ENCODE results near the gene PECR.

The PECR gene

DNA sequence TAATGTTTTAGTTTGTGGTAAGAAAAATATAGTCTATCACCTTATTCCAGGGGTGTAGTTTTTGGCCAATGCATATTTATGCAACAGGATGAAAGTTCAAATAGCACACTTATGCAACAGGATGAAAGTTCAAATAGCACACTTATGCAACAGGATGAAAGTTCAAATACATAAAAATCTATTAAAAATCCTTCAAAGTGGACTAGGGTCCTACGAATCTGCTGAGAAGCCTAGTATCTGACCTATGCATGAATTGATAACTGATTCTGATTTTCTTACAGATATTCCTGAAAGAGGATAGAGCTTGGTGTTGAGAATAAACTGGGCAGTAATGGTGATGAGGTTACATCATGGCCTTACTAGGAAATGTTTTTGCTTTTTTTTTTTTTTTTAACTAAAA, 2.8 kb downstream of the PECR start:
- Histone ChIP-seq H3K4me3 (ENCODE audit: low read length) (no peak overlapping the region), H3K4me2 (ENCODE audit: low read depth, low read length) (no peak overlapping the region), H3K9me2 (replicated peaks; ENCODE audit: insufficient read depth, low read length) (no peaks in the 10 kb centered on the region), H3K4me1 (ENCODE audit: low read length) (peaks cover 12% of the 10 kb centered on the region), H3F3A (ENCODE audit: insufficient read depth, low read length) (peaks cover 11% of the 10 kb centered on the region), H2AFZ (ENCODE audit: low read length) (no peak overlapping the region), H3K9ac (ENCODE audit: low read length) (no peak overlapping the region), H3K79me2 (ENCODE audit: low read length) (peaks cover 31% of the 10 kb centered on the region), H3K27me3 (replicated peaks; ENCODE audit: insufficient read depth, low read length) (no peaks in the 10 kb centered on the region), H3K27ac (ENCODE audit: low read length) (no peak overlapping the region), H3K9me3 (replicated peaks; ENCODE audit: insufficient read depth, low read length) (no peaks in the 10 kb centered on the region), H4K20me1 (ENCODE audit: insufficient read depth, low read length) (no peaks in the 10 kb centered on the region), H3K36me3 (replicated peaks; ENCODE audit: insufficient read depth, low read length) (no peaks in the 10 kb centered on the region)
- TF ChIP-seq CTCF (IDR thresholded peaks at IDR 0.05; ENCODE audit: low read length) (no peak), EZH2phosphoT487 (IDR thresholded peaks at IDR 0.05; ENCODE audit: low read length) (no peak), EZH2 (optimal IDR thresholded peaks at IDR 0.05; ENCODE audit: low read depth, low read length) (no peak)
- no peak for DNase-seq

- no peak overlapping the region for H2AFZ ChIP-seq (ENCODE audit: low read length)
- no peak overlapping the region for H3K4me3 ChIP-seq (ENCODE audit: low read length)
- peaks cover 7% of the 10 kb centered on the region for H3K4me1 ChIP-seq (ENCODE audit: low read length)
- H3K36me3 ChIP-seq (replicated peaks; ENCODE audit: insufficient read depth, low read length), result no peaks in the 10 kb centered on the region
- H3K9me3 ChIP-seq (replicated peaks; ENCODE audit: insufficient read depth, low read length), result no peaks in the 10 kb centered on the region
- no peaks in the 10 kb centered on the region; the same call in 1 of the 2 replicates for H3F3A ChIP-seq (ENCODE audit: insufficient read depth, low read length)
- no peak overlapping the region for H3K4me2 ChIP-seq (ENCODE audit: low read depth, low read length)
- H3K9ac ChIP-seq (ENCODE audit: low read length), result no peak overlapping the region
- no peaks in the 10 kb centered on the region for H3K27me3 ChIP-seq (replicated peaks; ENCODE audit: insufficient read depth, low read length)
- H3K9me2 ChIP-seq (replicated peaks; ENCODE audit: insufficient read depth, low read length), result no peaks in the 10 kb centered on the region
- no peaks in the 10 kb centered on the region for H4K20me1 ChIP-seq (ENCODE audit: insufficient read depth, low read length)
- H3K79me2 ChIP-seq (ENCODE audit: low read length), result peaks cover 26% of the 10 kb centered on the region
- no peak for DNase-seq
- H3K27ac ChIP-seq (ENCODE audit: low read length), result no peak overlapping the region
- no peak for TF ChIP-seq CTCF (IDR thresholded peaks at IDR 0.05; ENCODE audit: low read length)
- TF ChIP-seq EZH2phosphoT487 (IDR thresholded peaks at IDR 0.05; ENCODE audit: low read length), result no peak
- TF ChIP-seq EZH2 (optimal IDR thresholded peaks at IDR 0.05; ENCODE audit: low read depth, low read length), result no peak
Observed at GRCh38 chr2:216075510-216076485, 5.8 kb downstream of the PECR start.

- no peak overlapping the region for H3K4me2 ChIP-seq (ENCODE audit: low read depth, low read length)
Observed at GRCh38 chr2:216074794-216075193, 6.8 kb downstream of the PECR start.

More at GRCh38 chr2:216074794-216075193, 6.8 kb downstream of the PECR start:
- Histone ChIP-seq H3K27me3 (replicated peaks; ENCODE audit: insufficient read depth, low read length) (no peaks in the 10 kb centered on the region), H3K4me3 (ENCODE audit: low read length) (no peak overlapping the region), H3K36me3 (replicated peaks; ENCODE audit: insufficient read depth, low read length) (no peaks in the 10 kb centered on the region), H4K20me1 (ENCODE audit: insufficient read depth, low read length) (no peaks in the 10 kb centered on the region), H2AFZ (ENCODE audit: low read length) (no peak overlapping the region), H3F3A (ENCODE audit: insufficient read depth, low read length) (no peaks in the 10 kb centered on the region), H3K27ac (ENCODE audit: low read length) (no peak overlapping the region), H3K79me2 (ENCODE audit: low read length) (peaks cover 16% of the 10 kb centered on the region), H3K4me1 (ENCODE audit: low read length) (no peaks in the 10 kb centered on the region), H3K9me3 (replicated peaks; ENCODE audit: insufficient read depth, low read length) (no peaks in the 10 kb centered on the region), H3K9me2 (replicated peaks; ENCODE audit: insufficient read depth, low read length) (no peaks in the 10 kb centered on the region), H3K9ac (ENCODE audit: low read length) (no peak overlapping the region)
- DNase-seq, result no peak
- TF ChIP-seq CTCF (IDR thresholded peaks at IDR 0.05; ENCODE audit: low read length), result no peak
- TF ChIP-seq EZH2phosphoT487 (IDR thresholded peaks at IDR 0.05; ENCODE audit: low read length), result no peak
- TF ChIP-seq EZH2 (optimal IDR thresholded peaks at IDR 0.05; ENCODE audit: low read depth, low read length), result no peak

Measured in MM.1S (cell line).